Measurements from ENCODE around the gene RAP1B. TPM values are rescaled to one million over a fixed set of nuclear protein-coding genes. Genes with fewer than 3 reads are reported as not detected.

RAP1B gene
- total and polyA plus RNA-seq, 2 donors (not counting 1 experiment from before 2014, with no cell fraction given): 54.5 to 159 TPM

- intact Hi-C loops (cut with micrococcal nuclease): no loop called here
- ChIA-PET POLR2A (no interaction called here), CTCF (no interaction called here)
- Histone ChIP-seq H3K27ac (ENCODE audit: low read length in 2 of 2) (peak overlapping the region in 1 of 2 donors; percentile 17), H3K4me2 (replicated peaks; ENCODE audit: low read depth, low read length, poor library complexity, severe bottlenecking) (peak overlapping the region; percentile 59), H3K9ac (ENCODE audit: low read length) (no peak overlapping the region), H3K4me1 (ENCODE audit: control insufficient read depth in 2 of 2, insufficient read depth in 2 of 2, low read length in 2 of 2) (peaks cover 57 to 65% of the 10 kb centered on the region in 2 donors), H3K36me3 (replicated peaks in 1 of 2; ENCODE audit: control extremely low read depth in 1 of 2, control insufficient read depth in 1 of 2, extremely low read depth in 1 of 2, insufficient read depth in 2 of 2, low read length in 1 of 2) (peaks cover 3 to 10% of the 10 kb centered on the region in 2 experiments), H3K79me2 (ENCODE audit: control insufficient read depth, insufficient read depth, low read length) (peaks cover 99% of the 10 kb centered on the region), H4K20me1 (ENCODE audit: control insufficient read depth, insufficient read depth, low read length, poor library complexity, severe bottlenecking) (peaks cover 79% of the 10 kb centered on the region), H3K4me3 (ENCODE audit: control extremely low read depth in 1 of 5, extremely low read depth in 1 of 5, insufficient read depth in 1 of 5, low read depth in 2 of 5, low read length in 4 of 5) (no peak overlapping the region), H3K9me3 (ENCODE audit: control extremely low read depth in 1 of 3, control insufficient read depth in 2 of 3, insufficient read depth in 1 of 3, low read length in 2 of 3) (peaks cover 2 to 7% (median 6%) of the 10 kb centered on the region in 3 donors), H3K27me3 (replicated peaks in 1 of 4; ENCODE audit: control extremely low read depth in 1 of 4, control insufficient read depth in 3 of 4, insufficient read depth in 4 of 4, low read length in 3 of 4) (no peaks in the 10 kb centered on the region), H2AFZ (ENCODE audit: insufficient read depth, low read depth, low read length, poor library complexity, severe bottlenecking) (no peak overlapping the region)
- no peaks in the 10 kb centered on the region for H3K27me3 Mint-ChIP-seq
- peak overlapping the region; percentile 53 for H3K27ac Mint-ChIP-seq
- peaks cover 2% of the 10 kb centered on the region for H3K9me3 Mint-ChIP-seq (ENCODE audit: insufficient read depth)
- DNase-seq (no peak), ATAC-seq (ENCODE audit: low read depth) (no peak)
- H3K4me3 Mint-ChIP-seq: peak overlapping the region; percentile 30
- TF ChIP-seq EZH2 (IDR thresholded peaks at IDR 0.05; ENCODE audit: borderline replicate concordance, insufficient read depth, low read depth, low read length, poor library complexity, severe bottlenecking) (no peak), CTCF (IDR thresholded peaks at IDR 0.05) (no peak)
- H3K4me1 Mint-ChIP-seq: peaks cover 79% of the 10 kb centered on the region
These were observed 21.8 kb downstream of the RAP1B start for GRCh38 chr12:68632486-68632885.

- peaks cover 3% of the 10 kb centered on the region in 2 experiments for H3K36me3 ChIP-seq (replicated peaks in 1 of 2; ENCODE audit: control extremely low read depth in 1 of 2, control insufficient read depth in 1 of 2, extremely low read depth in 1 of 2, insufficient read depth in 2 of 2, low read length in 1 of 2)
- TF ChIP-seq EZH2 (IDR thresholded peaks at IDR 0.05; ENCODE audit: borderline replicate concordance, insufficient read depth, low read depth, low read length, poor library complexity, severe bottlenecking) (no peak), CTCF (IDR thresholded peaks at IDR 0.05) (no peak)
- peak overlapping the region; percentile 62 for H3K4me3 Mint-ChIP-seq
- DNase-seq: peak; percentile 55
- peaks cover 84% of the 10 kb centered on the region for H3K4me1 Mint-ChIP-seq
- ChIA-PET CTCF (no interaction called here), POLR2A (no interaction called here)
- H3K79me2 ChIP-seq (ENCODE audit: control insufficient read depth, insufficient read depth, low read length): peaks cover 98% of the 10 kb centered on the region
- no CpG with 5 or more reads among the region's 9 CpGs for WGBS (ENCODE audit: insufficient coverage)
- H4K20me1 ChIP-seq (ENCODE audit: control insufficient read depth, insufficient read depth, low read length, poor library complexity, severe bottlenecking): peaks cover 73% of the 10 kb centered on the region
- no peaks in the 10 kb centered on the region for H3K27me3 Mint-ChIP-seq
- H3K4me3 ChIP-seq (ENCODE audit: control extremely low read depth in 1 of 5, extremely low read depth in 1 of 5, insufficient read depth in 1 of 5, low read depth in 2 of 5, low read length in 4 of 5): peak overlapping the region in 1 of 5 experiments; percentile 28
- H3K27me3 ChIP-seq (replicated peaks in 1 of 4; ENCODE audit: control extremely low read depth in 1 of 4, control insufficient read depth in 3 of 4, insufficient read depth in 4 of 4, low read length in 3 of 4): no peaks in the 10 kb centered on the region
- H3K4me1 ChIP-seq (ENCODE audit: control insufficient read depth in 2 of 2, insufficient read depth in 2 of 2, low read length in 2 of 2): peaks cover 63 to 77% of the 10 kb centered on the region in 2 donors
- H3K9ac ChIP-seq (ENCODE audit: low read length): peak overlapping the region; percentile 20
- intact Hi-C loops (cut with micrococcal nuclease): loop anchor here (1.0 kb wide), 1 partner anchor 275 kb away; no protein-coding TSS in a partner anchor
- peak; percentile 59 for ATAC-seq (ENCODE audit: low read depth)
- H2AFZ ChIP-seq (ENCODE audit: insufficient read depth, low read depth, low read length, poor library complexity, severe bottlenecking): no peak overlapping the region
- H3K4me2 ChIP-seq (replicated peaks; ENCODE audit: low read depth, low read length, poor library complexity, severe bottlenecking): peak overlapping the region; percentile 59
- H3K27ac Mint-ChIP-seq: peak overlapping the region; percentile 62
- H3K9me3 ChIP-seq (ENCODE audit: control extremely low read depth in 1 of 3, control insufficient read depth in 2 of 3, insufficient read depth in 1 of 3, low read length in 2 of 3): no peaks in the 10 kb centered on the region
- H3K27ac ChIP-seq (ENCODE audit: low read length in 2 of 2): peak overlapping the region; percentile 37 to 59
- H3K9me3 Mint-ChIP-seq (ENCODE audit: insufficient read depth): no peaks in the 10 kb centered on the region
These were observed 23.2 kb downstream of the RAP1B start for GRCh38 chr12:68633614-68634558.

Measured in B cell (primary cell).